NCI-H2171 (cell line): ENCODE measurements around the gene BCL7A.
"Not testable (repeated sequence)": the region's sequence is repeated elsewhere in the genome, so short reads cannot be mapped to it uniquely, and the experiment has no call there.

Experiments
- DNase-seq: peaks from one replicate; lab custom pipeline; 2025; lab: John Stamatoyannopoulos, UW

The BCL7A gene

GRCh38 chr12:122028165-122028904, 6.7 kb downstream of the BCL7A start:
- DNase-seq, result no peak

DNA sequence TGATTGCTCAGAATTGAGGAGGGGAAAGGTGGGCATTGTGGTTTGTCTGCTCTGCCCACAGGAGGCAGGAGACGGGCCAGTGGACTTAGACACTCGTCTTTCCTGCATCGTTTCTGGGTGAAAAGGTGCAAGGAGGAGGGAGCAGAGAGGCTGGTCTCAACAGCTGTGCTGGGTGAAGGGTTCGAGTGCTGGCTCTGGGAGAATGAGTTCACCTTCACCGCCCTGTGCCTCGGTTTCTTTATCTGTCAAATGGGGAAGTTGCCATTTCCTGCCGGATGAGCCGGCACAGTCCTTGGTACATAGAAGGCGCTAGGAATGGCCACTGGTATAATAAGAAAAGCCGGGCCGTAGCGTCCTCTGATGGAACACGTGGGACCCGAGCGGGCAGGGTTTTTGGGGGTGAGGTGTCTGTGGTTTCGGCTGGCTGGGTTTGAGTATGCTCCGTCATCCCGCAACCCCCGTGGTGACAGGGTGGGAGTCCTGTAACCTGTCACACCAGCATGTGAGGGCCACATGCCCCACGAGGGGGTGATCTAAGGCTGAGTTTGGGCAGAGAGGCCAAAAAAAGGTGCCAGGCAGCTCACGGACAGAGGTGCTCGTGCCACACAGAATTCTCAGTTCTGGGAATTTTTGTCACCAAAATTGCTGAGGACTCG, 7.3 kb downstream of the BCL7A start:
- DNase-seq, result no peak

DNA sequence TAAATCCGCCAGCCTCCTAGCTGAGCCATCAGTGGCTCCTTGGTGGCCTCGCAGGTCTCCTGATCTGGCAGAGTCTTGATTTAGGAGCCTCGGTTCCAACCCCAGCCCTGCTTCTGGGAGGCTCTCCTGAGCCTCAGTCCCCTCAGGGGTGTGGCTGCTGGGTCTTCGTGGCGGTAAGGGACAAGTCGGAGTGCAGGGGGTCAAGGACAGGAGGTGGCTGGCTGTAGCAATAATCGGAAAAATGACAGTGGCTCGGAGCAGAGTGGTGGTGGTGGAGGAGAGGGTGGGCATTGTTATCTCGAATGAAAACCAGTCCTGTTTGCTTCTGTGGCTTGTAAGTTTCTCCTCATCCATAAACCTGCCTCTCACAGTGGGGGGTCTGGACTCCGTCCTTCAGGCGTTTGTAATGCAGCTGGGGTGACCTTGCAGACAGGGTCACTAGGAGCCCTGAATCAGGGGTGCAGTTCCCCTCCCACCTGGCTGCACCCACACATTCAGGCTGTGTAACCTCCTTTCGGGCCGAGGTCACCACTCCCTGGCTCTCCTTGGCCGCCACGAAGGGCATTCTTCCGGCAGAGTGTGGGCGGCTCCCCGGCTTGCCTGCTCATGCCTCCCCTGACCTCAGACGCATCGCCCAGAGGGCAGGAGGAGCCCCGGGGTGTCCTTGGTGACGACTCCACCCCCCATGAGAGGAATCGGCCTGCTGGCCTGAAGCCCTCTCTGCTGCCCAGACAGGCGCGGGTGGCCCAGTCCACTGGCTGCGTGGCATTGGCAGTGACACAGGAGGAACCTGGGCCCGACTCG, 8.1 kb downstream of the BCL7A start:
- DNase-seq, result no peak

DNA sequence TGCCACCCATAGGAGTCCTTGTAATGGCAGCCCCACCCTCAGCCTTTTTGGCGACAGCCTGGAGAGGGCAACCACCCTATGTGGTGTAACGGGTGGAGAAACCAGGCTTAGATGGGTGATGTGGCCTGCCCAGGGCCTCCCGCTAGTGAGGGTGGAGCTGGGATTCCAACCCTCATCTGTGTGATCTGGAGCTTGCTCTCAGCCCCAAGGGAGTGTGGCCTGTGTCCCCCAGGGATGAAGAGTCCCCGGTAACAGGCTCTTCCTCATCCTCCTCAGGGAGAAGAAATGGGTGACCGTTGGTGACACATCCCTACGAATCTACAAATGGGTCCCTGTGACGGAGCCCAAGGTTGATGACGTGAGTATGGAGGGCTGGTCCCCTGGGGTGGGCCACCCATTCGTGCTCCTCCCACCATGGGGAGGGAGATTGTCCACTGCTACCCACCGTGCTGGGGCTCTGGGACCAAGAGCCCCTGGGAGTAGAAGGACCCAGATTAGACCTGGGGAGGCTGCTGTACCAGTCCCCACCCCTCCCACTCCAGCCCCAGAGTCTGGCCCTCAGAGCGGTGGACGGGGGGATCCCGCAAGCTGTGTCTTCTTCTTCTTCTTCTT, 8.8 kb downstream of the BCL7A start:
- no peak for DNase-seq

DNA sequence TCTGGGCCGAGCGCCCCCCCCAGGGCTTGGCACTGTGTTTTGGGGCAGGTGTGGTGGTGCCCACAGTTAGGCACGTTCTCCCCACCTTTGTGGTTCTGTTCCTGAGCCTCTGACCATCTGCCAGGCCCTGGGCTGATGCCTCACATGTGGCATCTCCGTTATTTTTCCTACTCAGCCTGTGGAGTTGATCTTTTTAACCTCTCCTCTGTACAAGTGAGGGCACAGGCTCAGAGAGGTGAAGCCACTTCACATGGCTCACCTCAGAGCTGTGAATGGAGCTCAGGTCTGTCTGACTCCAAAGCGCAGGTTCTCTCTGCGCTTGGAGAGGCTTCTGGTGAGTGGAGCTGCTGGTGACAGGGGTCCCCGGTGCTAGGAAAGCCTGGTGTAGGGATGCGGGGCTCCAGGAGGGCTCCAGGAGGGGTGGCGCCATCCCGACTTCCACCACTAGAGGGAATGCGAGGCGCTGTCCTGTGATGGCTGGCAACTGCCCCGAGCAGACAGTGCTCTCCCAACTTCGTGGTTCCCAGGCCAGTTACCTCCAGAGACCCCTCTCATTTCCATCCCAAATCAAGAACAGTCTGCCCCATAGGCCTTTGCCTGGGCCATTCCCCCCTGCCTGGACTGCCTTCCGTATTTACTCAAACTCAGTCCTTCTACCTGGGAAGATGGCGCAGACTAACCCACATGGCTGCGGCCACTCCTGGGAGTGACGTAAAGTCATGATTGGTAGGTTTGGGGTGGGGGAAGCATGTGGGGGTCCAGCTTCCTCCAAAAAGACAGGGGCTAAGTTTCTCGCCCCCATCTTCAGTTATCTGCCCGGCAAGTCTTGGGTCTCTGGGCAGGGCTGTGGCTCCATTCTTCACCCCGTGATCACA, 9.9 kb downstream of the BCL7A start:
- DNase-seq, result no peak

DNA sequence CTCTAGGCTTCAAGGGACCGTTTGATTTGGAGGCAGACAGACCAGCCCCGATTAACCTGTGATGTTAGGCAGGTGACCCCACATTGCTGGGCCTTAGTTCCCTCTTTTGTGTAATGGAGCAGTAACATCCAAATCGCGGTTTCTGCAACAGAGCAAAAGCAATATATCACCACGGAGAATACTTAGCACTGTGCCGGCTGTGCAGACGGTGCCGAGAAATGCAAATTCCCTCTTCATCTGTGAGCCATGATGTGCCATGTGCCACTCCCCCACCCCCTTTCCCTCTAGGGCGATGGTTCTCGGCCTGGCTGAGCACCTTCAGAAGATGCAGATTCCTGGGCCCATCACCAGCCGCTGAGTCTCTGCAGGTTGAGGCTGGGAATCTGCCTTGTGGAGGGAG, 10.9 kb downstream of the BCL7A start:
- no peak for DNase-seq

DNA sequence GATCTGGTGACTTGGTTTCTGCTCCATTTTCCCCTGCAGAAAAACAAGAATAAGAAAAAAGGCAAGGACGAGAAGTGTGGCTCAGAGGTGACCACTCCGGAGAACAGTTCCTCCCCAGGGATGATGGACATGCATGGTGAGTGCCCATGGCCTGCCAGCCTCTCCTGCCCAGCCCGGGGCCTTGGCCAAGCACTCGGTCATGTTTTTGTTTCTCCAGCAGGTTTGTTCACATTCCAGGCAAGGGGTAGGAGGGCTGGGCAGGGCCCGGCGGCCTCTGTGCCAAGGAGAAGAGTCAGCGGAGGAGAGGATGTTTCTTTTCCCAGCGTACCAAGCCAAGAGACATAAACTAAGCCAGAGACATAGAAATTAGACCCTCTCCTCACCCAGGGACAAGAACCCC, 13.6 kb downstream of the BCL7A start:
- no peak for DNase-seq

GRCh38 chr12:122036153-122036552, 14.5 kb downstream of the BCL7A start:
- DNase-seq, result no peak

- DNase-seq, result no peak
Measured at GRCh38 chr12:122040579-122041386, 19.1 kb downstream of the BCL7A start.

GRCh38 chr12:122041458-122041857, 19.8 kb downstream of the BCL7A start:
- not testable (repeated sequence) for DNase-seq

- DNase-seq, result no peak
Measured at GRCh38 chr12:122042910-122043309, 21.2 kb downstream of the BCL7A start.

DNA sequence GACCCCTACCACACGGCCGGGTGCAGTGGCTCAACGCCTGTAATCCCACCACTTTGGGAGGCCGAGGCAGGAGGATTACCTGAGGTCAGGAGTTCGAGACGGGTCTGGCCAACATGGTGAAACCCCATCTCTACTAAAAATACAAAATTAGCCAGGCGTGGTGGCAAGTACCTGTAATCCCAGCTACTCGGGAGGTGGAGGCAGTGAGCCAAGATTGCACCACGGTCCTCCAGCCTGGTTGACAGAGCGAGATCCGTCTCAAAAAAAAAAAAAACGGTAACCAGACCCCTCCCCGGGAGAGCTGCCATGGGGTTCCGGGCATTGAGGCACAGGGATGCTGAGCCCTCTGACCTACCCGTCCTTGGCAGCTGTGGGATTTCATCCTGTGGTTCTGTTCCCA, 21.8 kb downstream of the BCL7A start:
- no peak for DNase-seq

DNA sequence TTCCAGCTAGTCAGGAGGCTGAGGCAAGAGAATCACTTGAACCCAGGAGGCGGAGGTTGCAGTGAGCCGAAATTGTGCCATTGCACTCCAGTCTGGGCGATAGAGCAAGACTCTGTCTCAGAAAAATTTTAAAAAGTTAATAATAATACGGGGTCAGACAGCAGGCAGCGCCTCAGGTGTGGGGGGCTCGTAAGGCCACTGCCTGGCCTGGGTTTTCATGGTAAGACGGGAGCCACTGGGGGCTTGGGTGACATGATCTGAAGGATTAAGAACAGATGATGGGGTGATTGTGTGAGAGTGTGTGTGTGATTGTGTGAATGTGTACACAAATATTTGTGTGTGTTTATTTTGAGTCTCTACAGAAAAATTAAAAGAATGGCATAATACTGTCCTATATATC, 23.6 kb downstream of the BCL7A start:
- DNase-seq, result no peak

- no peak for DNase-seq
Measured at GRCh38 chr12:122046145-122046544, 24.5 kb downstream of the BCL7A start.

DNA sequence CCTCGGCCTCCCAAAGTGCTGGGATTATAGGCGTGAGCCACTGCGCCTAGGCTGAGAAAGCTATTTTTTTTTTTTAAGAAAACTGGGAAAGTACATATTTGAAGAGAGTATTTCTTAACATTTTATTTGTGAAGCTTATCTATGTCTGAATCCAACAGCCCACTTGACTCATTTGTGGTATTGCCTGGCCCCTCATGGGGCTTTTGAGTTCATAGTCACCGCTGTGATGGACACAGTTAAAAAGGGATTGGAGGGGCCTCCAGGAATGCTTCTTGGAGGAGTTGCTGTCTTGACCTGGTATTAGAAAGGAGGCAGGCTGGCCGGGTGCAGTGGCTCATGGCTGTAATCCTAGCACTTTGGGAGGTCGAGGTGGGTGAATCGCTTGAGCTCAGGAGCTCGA, 26.5 kb downstream of the BCL7A start:
- no peak for DNase-seq

DNA sequence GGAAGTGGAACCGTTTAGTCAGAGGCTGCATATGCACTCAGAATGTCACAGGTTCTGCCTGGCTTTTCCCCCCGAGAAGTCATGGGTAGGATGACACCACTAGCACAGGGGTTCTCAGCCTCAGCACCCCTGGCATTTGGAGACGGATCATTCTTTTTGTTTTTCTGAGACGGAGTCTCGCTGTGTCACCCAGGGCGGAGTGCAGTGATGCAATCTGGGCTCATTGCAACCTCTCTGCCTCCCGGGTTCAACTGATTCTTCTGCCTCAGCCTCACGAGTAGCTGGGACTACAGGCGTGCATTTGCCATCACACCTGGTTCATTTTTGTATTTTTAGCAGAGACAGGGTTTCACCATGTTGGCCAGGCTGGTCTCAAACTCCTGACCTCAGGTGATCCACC, 28.1 kb downstream of the BCL7A start:
- DNase-seq, result no peak

DNA sequence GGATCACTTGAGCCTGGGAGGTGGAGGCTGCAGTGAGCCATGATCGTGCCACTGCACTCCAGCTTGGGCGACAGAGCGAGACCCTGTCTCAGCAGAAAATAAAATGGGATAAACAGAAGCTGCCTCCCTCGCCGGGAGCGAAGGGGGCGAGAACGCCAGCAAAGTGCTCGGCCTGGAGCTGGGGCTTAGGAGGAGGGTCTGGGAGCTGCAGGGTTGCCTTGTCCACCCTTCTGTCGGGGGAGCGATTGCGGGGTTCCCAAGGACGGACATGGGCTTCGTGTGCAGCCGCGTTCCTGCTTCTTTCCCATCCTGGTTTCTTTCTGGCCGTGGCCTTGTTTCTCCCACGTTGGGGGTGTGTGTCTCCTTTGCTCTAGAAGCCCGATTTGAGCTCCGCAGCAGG, 29.0 kb downstream of the BCL7A start:
- DNase-seq, result no peak

GRCh38 chr12:122051231-122051876, 29.7 kb downstream of the BCL7A start:
- DNase-seq, result no peak

DNA sequence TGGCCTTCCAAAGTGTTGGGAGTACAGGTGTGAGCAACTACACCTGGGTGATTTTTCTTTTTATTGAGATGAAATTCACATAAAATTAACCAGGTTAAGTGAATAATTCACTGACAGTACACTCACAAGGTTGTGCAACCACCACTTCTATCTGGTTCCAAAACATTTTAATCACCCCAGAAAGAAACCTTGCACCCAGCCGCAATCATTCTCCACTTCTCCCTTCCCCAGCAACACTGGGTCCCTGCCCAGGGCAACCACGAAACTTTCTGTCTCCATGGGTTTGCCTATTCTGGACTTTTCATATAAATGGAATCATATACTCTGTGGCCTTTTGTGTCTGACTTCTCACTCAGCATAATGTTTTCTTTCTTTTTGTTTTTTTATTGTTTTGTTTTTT, 30.6 kb downstream of the BCL7A start:
- DNase-seq, result no peak

DNA sequence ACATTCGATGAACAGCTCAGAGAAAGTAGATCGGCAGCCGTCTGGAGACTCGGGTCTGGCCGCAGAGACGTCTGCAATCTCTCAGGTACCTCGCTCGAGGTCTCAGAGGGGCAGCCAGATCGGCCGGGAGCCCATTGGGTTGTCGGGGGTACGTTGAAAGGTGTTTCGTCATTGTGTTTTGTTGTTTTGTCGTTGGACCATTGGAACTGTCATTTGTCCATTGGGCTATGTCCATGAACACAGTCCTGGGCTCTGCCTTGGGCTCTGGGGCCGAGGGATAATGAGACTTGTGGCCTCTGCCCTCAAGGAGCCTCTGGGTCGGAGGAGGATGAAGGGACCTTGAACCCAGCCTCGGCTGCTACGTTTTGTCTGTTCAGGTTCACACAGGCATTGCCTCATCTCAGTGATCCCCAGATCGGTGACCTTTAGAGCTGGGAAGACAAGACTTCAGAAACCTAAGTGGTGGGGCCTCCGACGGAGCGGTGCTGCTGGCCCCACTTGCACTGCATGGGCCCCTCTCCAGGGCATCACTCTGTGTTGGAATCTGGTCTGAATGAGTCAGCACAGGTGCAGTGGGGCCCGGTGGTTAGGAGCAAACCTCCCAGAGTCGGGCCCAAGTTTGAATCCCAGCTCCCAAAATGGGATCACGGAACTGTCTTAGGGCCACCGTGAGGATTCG, 33.3 kb downstream of the BCL7A start:
- DNase-seq, result no peak
